Type B pancreatic cell (in vitro differentiated cells): ENCODE data around the gene GATA3. TPM values are rescaled to one million over a fixed set of nuclear protein-coding genes. Genes with fewer than 3 reads are reported as not detected.

Experiments
- DNase-seq: peaks from one replicate; pipeline ENCODE4 v3.0.0; 2021; ENCODE audit warnings: mixed read lengths; ENCODE audit not compliant: unreplicated experiment; ENCODE audit errors: extremely low spot score
- H3K27ac Mint-ChIP-seq: 2 replicates; pipeline ENCODE4 v1.8.0; 2021; ENCODE audit warnings: mild to moderate bottlenecking, mixed read lengths
- H3K27me3 Mint-ChIP-seq: 2 replicates; pipeline ENCODE4 v1.8.0; 2021; ENCODE audit warnings: mixed read lengths
- H3K36me3 Mint-ChIP-seq: 2 replicates; pipeline ENCODE4 v1.8.0; 2021; ENCODE audit warnings: mixed read lengths
- H3K4me1 Mint-ChIP-seq: one replicate; pipeline ENCODE4 v1.8.0; 2021; ENCODE audit warnings: mixed read lengths; ENCODE audit not compliant: unreplicated experiment
- H3K4me3 Mint-ChIP-seq: 2 replicates; pipeline ENCODE4 v1.8.0; 2021; ENCODE audit warnings: mild to moderate bottlenecking, mixed read lengths
- H3K9me3 Mint-ChIP-seq: 2 replicates; pipeline ENCODE4 v1.8.0; 2021; ENCODE audit warnings: mixed read lengths
- CTCF ChIP-seq: fragments of 200-600 bp; sonication (generic); conservative IDR thresholded peaks from 2 replicates; pipeline ENCODE4 v1.5.0; 2021; ENCODE audit warnings: antibody characterized with exemption, mild to moderate bottlenecking
- total RNA-seq: library from RNA; stranded (reverse); gene quantifications from 2 replicates; pipeline ENCODE4 v1.2.1, GENCODE V29; 2021; ENCODE audit warnings: low replicate concordance

Gene GATA3
- total RNA-seq, 1 donor from 2014 or later: 18.5 TPM

- Mint-ChIP-seq H3K4me3 (no peak overlapping the region), H3K4me1 (peaks cover 4% of the 10 kb centered on the region), H3K36me3 (no peaks in the 10 kb centered on the region), H3K27ac (no peak overlapping the region), H3K27me3 (no peaks in the 10 kb centered on the region), H3K9me3 (no peaks in the 10 kb centered on the region)
- no peak for DNase-seq
- no peak for TF ChIP-seq CTCF
Measured at GRCh38 chr10:8084799-8085198, 30.3 kb downstream of the GATA3 start.

- Mint-ChIP-seq H3K27me3 (no peaks in the 10 kb centered on the region), H3K27ac (no peak overlapping the region), H3K4me1 (peaks cover 4% of the 10 kb centered on the region), H3K36me3 (no peaks in the 10 kb centered on the region), H3K9me3 (no peaks in the 10 kb centered on the region), H3K4me3 (no peak overlapping the region)
- no peak for DNase-seq
- no peak for TF ChIP-seq CTCF
Measured at GRCh38 chr10:8085251-8085650, 30.8 kb downstream of the GATA3 start.

GRCh38 chr10:8086315-8086714 is 31.8 kb downstream of the GATA3 start:
- Mint-ChIP-seq H3K27me3 (no peaks in the 10 kb centered on the region), H3K4me3 (no peak overlapping the region), H3K4me1 (peaks cover 4% of the 10 kb centered on the region), H3K36me3 (no peaks in the 10 kb centered on the region), H3K27ac (no peak overlapping the region), H3K9me3 (no peaks in the 10 kb centered on the region)
- DNase-seq: no peak
- no peak for TF ChIP-seq CTCF

- Mint-ChIP-seq H3K27me3 (no peaks in the 10 kb centered on the region), H3K4me3 (no peak overlapping the region), H3K9me3 (no peaks in the 10 kb centered on the region), H3K36me3 (no peaks in the 10 kb centered on the region), H3K4me1 (peaks cover 4% of the 10 kb centered on the region), H3K27ac (no peak overlapping the region)
- TF ChIP-seq CTCF: no peak
- DNase-seq: no peak
Measured at GRCh38 chr10:8088504-8088903, 34.0 kb downstream of the GATA3 start.

- no peak overlapping the region for H3K4me3 Mint-ChIP-seq
Measured at GRCh38 chr10:8092428-8092827, 37.9 kb downstream of the GATA3 start.

More at GRCh38 chr10:8092428-8092827, 37.9 kb downstream of the GATA3 start:
- H3K27ac Mint-ChIP-seq: no peak overlapping the region
- H3K9me3 Mint-ChIP-seq: no peaks in the 10 kb centered on the region
- TF ChIP-seq CTCF: no peak
- peaks cover 4% of the 10 kb centered on the region for H3K4me1 Mint-ChIP-seq
- H3K36me3 Mint-ChIP-seq: no peaks in the 10 kb centered on the region
- no peaks in the 10 kb centered on the region for H3K27me3 Mint-ChIP-seq
- DNase-seq: no peak
